ENCODE data around the gene CHD3.

The CHD3 gene

DNA sequence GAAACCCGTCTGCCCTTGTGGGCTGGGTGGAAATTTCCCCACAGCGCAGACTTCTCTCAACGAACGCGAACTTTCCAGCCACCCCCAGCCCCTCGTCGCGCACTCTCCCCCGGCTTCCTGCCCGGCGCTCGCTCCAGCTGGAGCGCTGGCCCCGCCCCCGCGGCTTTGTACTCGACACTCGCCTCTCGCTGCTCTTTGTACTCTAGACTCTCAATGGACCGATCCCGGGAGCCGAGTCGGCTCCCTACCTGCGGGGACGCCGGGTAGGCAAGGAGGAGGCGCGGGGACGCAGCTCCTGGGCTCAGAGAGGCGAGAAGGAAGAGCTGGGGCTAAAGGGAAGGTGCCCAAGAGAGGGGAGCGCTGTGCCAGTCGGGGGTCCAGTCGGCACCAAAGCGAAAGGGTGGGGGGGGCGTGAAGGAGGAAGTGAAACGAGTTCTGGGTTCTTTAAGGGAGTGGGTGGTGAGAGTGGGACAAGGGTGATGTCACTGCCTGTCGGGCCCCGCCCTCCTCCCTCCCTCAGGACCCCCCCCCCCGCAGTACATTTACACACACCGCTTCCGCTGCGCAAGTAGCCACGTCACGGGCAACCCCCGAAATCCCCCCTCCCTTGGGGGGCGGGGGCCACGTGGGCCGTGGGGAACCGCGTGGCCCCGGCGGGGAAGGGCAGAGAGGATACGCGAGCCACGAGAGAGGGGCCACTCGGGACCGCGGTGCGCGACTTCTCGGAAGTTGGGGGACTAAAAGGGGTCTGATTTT, 44.9 kb upstream of the CHD3 start:
- Histone ChIP-seq H3K27ac (ENCODE audit: low read length) (peak overlapping the region; percentile 74), H2AFZ (ENCODE audit: low read depth, low read length) (peak overlapping the region; percentile 76), H3K4me2 (ENCODE audit: insufficient read depth, low read length) (peak overlapping the region; percentile 95), H3K27me3 (ENCODE audit: insufficient read depth, low read length, poor library complexity) (peaks cover 31% of the 10 kb centered on the region), H4K20me1 (ENCODE audit: insufficient read depth, low read length) (peaks cover 29% of the 10 kb centered on the region), H3K79me2 (ENCODE audit: insufficient read depth, low read length) (no peaks in the 10 kb centered on the region; the same call in 1 of the 2 replicates), H3K9me3 (ENCODE audit: insufficient read depth, low read length, severe bottlenecking) (no peaks in the 10 kb centered on the region), H3K36me3 (ENCODE audit: insufficient read depth, low read length) (peaks cover 16% of the 10 kb centered on the region; the same call in 1 of the 2 replicates), H3K4me1 (ENCODE audit: insufficient read depth, low read length) (peaks cover 56% of the 10 kb centered on the region), H3K9ac (ENCODE audit: low read depth, low read length) (peak overlapping the region; percentile 60), H3K4me3 (ENCODE audit: low read depth in 1 of 2, low read length in 2 of 2) (peak overlapping the region; percentile 81 to 91)
- peak; percentile 46 for ATAC-seq (ENCODE audit: insufficient read depth, low read depth)
- TF ChIP-seq EZH2 (IDR thresholded peaks at IDR 0.05; ENCODE audit: borderline replicate concordance, low read depth, low read length, severe bottlenecking), result no peak
- TF ChIP-seq CTCF (IDR thresholded peaks at IDR 0.05; ENCODE audit: borderline replicate concordance, extremely low read depth, low read length, poor library complexity, severe bottlenecking), result no peak
- peak; percentile 86 for DNase-seq

DNA sequence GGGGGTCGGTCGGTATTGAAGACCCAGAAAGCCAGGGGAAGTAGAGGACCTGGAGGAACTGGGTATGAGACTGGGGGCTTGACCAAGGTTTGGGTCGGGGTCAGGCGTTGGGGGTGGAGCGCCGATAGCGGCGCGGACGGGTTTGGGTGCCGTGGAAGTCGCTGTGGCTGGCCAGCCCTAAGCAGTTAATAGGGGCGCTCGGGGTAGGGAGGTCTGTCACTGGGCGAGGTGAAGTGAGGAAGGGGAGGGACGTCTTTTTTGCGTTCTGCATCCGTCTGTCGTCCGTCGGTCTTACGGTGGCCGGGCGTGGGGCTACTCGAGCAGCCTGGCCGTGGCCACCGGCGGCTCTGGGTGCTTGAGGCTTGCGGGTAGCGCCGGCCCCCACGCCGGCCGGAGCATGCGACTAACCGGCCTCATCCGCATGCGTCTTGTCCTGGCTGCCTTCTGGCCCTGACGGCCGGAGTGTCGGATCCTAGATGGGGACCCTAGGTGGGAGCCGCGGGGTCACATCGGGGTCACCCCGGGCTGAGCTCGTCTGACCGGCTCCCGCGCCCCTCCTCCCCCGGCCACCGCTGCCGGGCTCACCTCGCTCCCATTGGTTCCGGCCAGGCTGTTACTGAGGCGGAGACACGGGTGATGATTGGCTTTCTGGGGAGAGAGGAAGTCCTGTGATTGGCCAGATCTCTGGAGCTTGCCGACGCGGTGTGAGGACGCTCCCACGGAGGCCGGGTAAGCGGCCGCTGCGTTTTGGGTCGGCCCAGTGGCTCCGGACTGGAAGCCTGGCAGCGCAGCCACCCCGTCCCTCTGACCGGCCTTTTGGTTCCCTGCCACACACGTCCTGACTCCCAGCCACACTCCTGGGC, 44.1 kb upstream of the CHD3 start:
- ATAC-seq (ENCODE audit: insufficient read depth, low read depth) (peak; percentile 81), DNase-seq (peak; percentile 85)
- peak overlapping the region; percentile 60 for H3K9ac ChIP-seq (ENCODE audit: low read depth, low read length)
- TF ChIP-seq CTCF (IDR thresholded peaks at IDR 0.05; ENCODE audit: borderline replicate concordance, extremely low read depth, low read length, poor library complexity, severe bottlenecking) (no peak), EZH2 (IDR thresholded peaks at IDR 0.05; ENCODE audit: borderline replicate concordance, low read depth, low read length, severe bottlenecking) (no peak)
- H3K27ac ChIP-seq (ENCODE audit: low read length), result peak overlapping the region; percentile 45
- H4K20me1 ChIP-seq (ENCODE audit: insufficient read depth, low read length), result peaks cover 24% of the 10 kb centered on the region
- no peaks in the 10 kb centered on the region for H3K9me3 ChIP-seq (ENCODE audit: insufficient read depth, low read length, severe bottlenecking)
- peak overlapping the region; percentile 81 to 91; a peak in 3 of 4 replicates for H3K4me3 ChIP-seq (ENCODE audit: low read depth in 1 of 2, low read length in 2 of 2)
- peaks cover 28% of the 10 kb centered on the region for H3K27me3 ChIP-seq (ENCODE audit: insufficient read depth, low read length, poor library complexity)
- peak overlapping the region; percentile 95 for H3K4me2 ChIP-seq (ENCODE audit: insufficient read depth, low read length)
- peaks cover 18% of the 10 kb centered on the region; the same call in 1 of the 2 replicates for H3K36me3 ChIP-seq (ENCODE audit: insufficient read depth, low read length)
- peaks cover 52% of the 10 kb centered on the region for H3K4me1 ChIP-seq (ENCODE audit: insufficient read depth, low read length)
- no peaks in the 10 kb centered on the region; the same call in 1 of the 2 replicates for H3K79me2 ChIP-seq (ENCODE audit: insufficient read depth, low read length)
- peak overlapping the region; percentile 71; the same call in 1 of the 2 replicates for H2AFZ ChIP-seq (ENCODE audit: low read depth, low read length)

DNA sequence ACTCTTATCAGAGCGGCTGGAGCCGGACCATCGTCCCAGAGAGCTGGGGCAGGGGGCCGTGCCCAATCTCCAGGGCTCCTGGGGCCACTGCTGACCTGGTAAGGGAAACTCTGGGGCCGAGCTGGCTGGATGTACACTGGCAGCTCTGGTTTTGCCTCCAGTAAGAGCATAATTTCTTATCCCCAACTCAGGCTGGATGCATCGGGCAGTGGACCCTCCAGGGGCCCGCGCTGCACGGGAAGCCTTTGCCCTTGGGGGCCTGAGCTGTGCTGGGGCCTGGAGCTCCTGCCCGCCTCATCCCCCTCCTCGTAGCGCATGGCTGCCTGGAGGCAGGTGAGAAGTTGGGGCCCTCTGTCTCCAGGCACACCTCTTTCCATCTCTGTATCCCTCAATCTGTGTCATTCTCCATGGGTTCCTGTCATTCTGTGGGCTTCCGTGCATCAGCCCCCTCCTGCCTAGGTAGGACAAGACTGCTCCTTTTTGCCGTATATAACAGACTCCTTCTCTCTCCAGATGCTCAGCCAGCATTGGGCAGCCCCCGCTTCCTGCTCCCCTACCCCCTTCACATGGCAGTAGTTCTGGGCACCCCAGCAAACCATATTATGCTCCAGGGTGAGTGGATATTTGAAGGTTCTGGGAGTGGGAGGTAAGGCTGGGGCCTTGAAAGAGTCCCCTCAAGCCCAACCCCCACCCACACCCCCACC, 43.1 kb upstream of the CHD3 start:
- H3K9me3 ChIP-seq (ENCODE audit: insufficient read depth, low read length, severe bottlenecking), result no peaks in the 10 kb centered on the region
- H3K27ac ChIP-seq (ENCODE audit: low read length), result 0 out of 2 replicates have a peak overlapping the region, but pooled peaks have one; percentile 19
- H2AFZ ChIP-seq (ENCODE audit: low read depth, low read length), result peak overlapping the region; percentile 71; the same call in 1 of the 2 replicates
- H3K27me3 ChIP-seq (ENCODE audit: insufficient read depth, low read length, poor library complexity), result peaks cover 25% of the 10 kb centered on the region
- H3K4me2 ChIP-seq (ENCODE audit: insufficient read depth, low read length), result peak overlapping the region; percentile 95
- H3K79me2 ChIP-seq (ENCODE audit: insufficient read depth, low read length), result no peaks in the 10 kb centered on the region; the same call in 1 of the 2 replicates
- DNase-seq (no peak), ATAC-seq (ENCODE audit: insufficient read depth, low read depth) (no peak)
- H3K4me1 ChIP-seq (ENCODE audit: insufficient read depth, low read length), result peaks cover 51% of the 10 kb centered on the region
- peaks cover 28% of the 10 kb centered on the region for H4K20me1 ChIP-seq (ENCODE audit: insufficient read depth, low read length)
- peak overlapping the region; percentile 81 to 91; a peak in 3 of 4 replicates for H3K4me3 ChIP-seq (ENCODE audit: low read depth in 1 of 2, low read length in 2 of 2)
- peaks cover 24% of the 10 kb centered on the region; the same call in 1 of the 2 replicates for H3K36me3 ChIP-seq (ENCODE audit: insufficient read depth, low read length)
- H3K9ac ChIP-seq (ENCODE audit: low read depth, low read length), result peak overlapping the region; percentile 60
- TF ChIP-seq EZH2 (IDR thresholded peaks at IDR 0.05; ENCODE audit: borderline replicate concordance, low read depth, low read length, severe bottlenecking) (no peak), CTCF (IDR thresholded peaks at IDR 0.05; ENCODE audit: borderline replicate concordance, extremely low read depth, low read length, poor library complexity, severe bottlenecking) (no peak)

Data from DND-41 (cell line).